GM19395 (cell line): ENCODE results near the gene MYO9B.

Source experiments
- ATAC-seq: cut with Tn5 transposase; IDR thresholded peaks from one replicate; pipeline ENCODE4 v1.9.1; 2021; ENCODE audit warnings: mild to moderate bottlenecking, moderate library complexity; ENCODE audit not compliant: unreplicated experiment

MYO9B gene

GRCh38 chr19:17058236-17058635, 17.3 kb upstream of the MYO9B start:
- ATAC-seq: no peak

GRCh38 chr19:17060802-17061201, 14.8 kb upstream of the MYO9B start:
- ATAC-seq: no peak

- ATAC-seq: no peak
Measured at GRCh38 chr19:17061205-17061604, 14.4 kb upstream of the MYO9B start.

- no peak for ATAC-seq
Measured at GRCh38 chr19:17061691-17062090, 13.9 kb upstream of the MYO9B start.

- ATAC-seq: no peak
Measured at GRCh38 chr19:17063428-17063827, 12.1 kb upstream of the MYO9B start.

- no peak for ATAC-seq
Measured at GRCh38 chr19:17069193-17069592, 6.4 kb upstream of the MYO9B start.

- no peak for ATAC-seq
Measured at GRCh38 chr19:17070421-17070820, 5.2 kb upstream of the MYO9B start.

GRCh38 chr19:17070912-17071311, 4.7 kb upstream of the MYO9B start:
- no peak for ATAC-seq

- no peak for ATAC-seq
Measured at GRCh38 chr19:17073869-17074633, 1.5 kb upstream of the MYO9B start.

- ATAC-seq: no peak
Measured at GRCh38 chr19:17074634-17075034, 943 bp upstream of the MYO9B start.

- ATAC-seq: no peak
Measured at GRCh38 chr19:17075864-17076542, 426 bp downstream of the MYO9B start.

- no peak for ATAC-seq
Measured at GRCh38 chr19:17076543-17076991, 990 bp downstream of the MYO9B start.

- no peak for ATAC-seq
Measured at GRCh38 chr19:17077447-17078028, 2.0 kb downstream of the MYO9B start.

GRCh38 chr19:17078036-17078919, 2.7 kb downstream of the MYO9B start:
- no peak for ATAC-seq

GRCh38 chr19:17078920-17079709, 3.5 kb downstream of the MYO9B start:
- ATAC-seq: no peak

- ATAC-seq: peak; percentile 44
Measured at GRCh38 chr19:17079710-17080439, 4.3 kb downstream of the MYO9B start.

- ATAC-seq: no peak
Measured at GRCh38 chr19:17080440-17080801, 4.8 kb downstream of the MYO9B start.

- ATAC-seq: no peak
Measured at GRCh38 chr19:17081672-17082630, 6.4 kb downstream of the MYO9B start.

- ATAC-seq: no peak
Measured at GRCh38 chr19:17086120-17086519, 10.5 kb downstream of the MYO9B start.
